PC-9 (cell line): Measurements from ENCODE around the gene CEP55. TPM values are rescaled to one million over a fixed set of nuclear protein-coding genes. Genes with fewer than 3 reads are reported as not detected.

Experiments
- BruUV-seq: library from RNA; stranded (reverse); fragments of 400-500 nt; replicated peaks from 2 replicates; lab custom pipeline; 2021; lab: Mats Ljungman, UMichigan
- CTCF ChIA-PET: fragments of 300-600 bp; sonication (Branson Sonifier 250); formaldehyde crosslinking; loops from one replicate; lab custom pipeline; 2022; ENCODE audit warnings: antibody characterized with exemption; lab: Charles Lee
- POLR2A ChIA-PET: fragments of 300-600 bp; sonication (Branson Sonifier 250); formaldehyde crosslinking; loops from one replicate; lab custom pipeline; 2022; ENCODE audit warnings: antibody characterized with exemption; ENCODE audit not compliant: unreplicated experiment; lab: Charles Lee
- DNase-seq, 2 experiments: peaks; one replicate each; pipeline versions ENCODE4 v3.0.0 to v3.0.0-alpha.2; 2015 to 2022; ENCODE audit warnings: mixed read lengths in 1 of 2
- H2AFZ ChIP-seq: fragments of 200-600 bp; sonication (generic); 2 replicates; pipeline ENCODE4 v1.8.1; 2017; ENCODE audit warnings: antibody characterized with exemption
- H3F3A ChIP-seq: fragments of 200-600 bp; sonication (generic); 2 replicates; pipeline ENCODE4 v1.8.1; 2017; ENCODE audit warnings: antibody characterized with exemption, mild to moderate bottlenecking, low read depth; ENCODE audit not compliant: insufficient read depth
- H3K27ac ChIP-seq: fragments of 200-600 bp; sonication (generic); 2 replicates; pipeline ENCODE4 v1.6.1; 2016; ENCODE audit warnings: mixed run types
- H3K27me3 ChIP-seq: fragments of 200-600 bp; sonication (generic); 2 replicates; pipeline ENCODE4 v1.6.1; 2016; ENCODE audit warnings: low read depth, mixed run types; ENCODE audit not compliant: insufficient read depth
- H3K36me3 ChIP-seq: fragments of 200-600 bp; sonication (generic); 2 replicates; pipeline ENCODE4 v1.6.1; 2016; ENCODE audit warnings: low read depth, mixed run types
- H3K4me1 ChIP-seq: fragments of 200-600 bp; sonication (generic); replicated peaks from 2 replicates; pipeline ENCODE4 v1.6.1; 2016; ENCODE audit warnings: mixed run types; ENCODE audit not compliant: insufficient read depth
- H3K4me2 ChIP-seq: fragments of 200-600 bp; sonication (generic); 2 replicates; pipeline ENCODE4 v1.6.1; 2017; ENCODE audit warnings: mixed run types
- H3K4me3 ChIP-seq: fragments of 200-600 bp; sonication (generic); 2 replicates; pipeline ENCODE4 v1.6.1; 2016; ENCODE audit warnings: mixed run types
- H3K79me2 ChIP-seq: fragments of 200-600 bp; sonication (generic); 2 replicates; pipeline ENCODE4 v1.6.1; 2017; ENCODE audit warnings: low read depth, mixed run types
- H3K9me2 ChIP-seq: fragments of 200-600 bp; sonication (generic); 2 replicates; pipeline ENCODE4 v1.8.1; 2017; ENCODE audit warnings: mild to moderate bottlenecking; ENCODE audit not compliant: insufficient read depth
- H3K9me3 ChIP-seq: fragments of 200-600 bp; sonication (generic); 2 replicates; pipeline ENCODE4 v1.8.1; 2016; ENCODE audit warnings: low read depth; ENCODE audit not compliant: insufficient read depth
- H4K20me1 ChIP-seq: fragments of 200-600 bp; sonication (generic); 2 replicates; pipeline ENCODE4 v1.8.1; 2017; ENCODE audit not compliant: insufficient read depth
- CTCF ChIP-seq: fragments of 200-600 bp; sonication (generic); conservative IDR thresholded peaks from 2 replicates; pipeline ENCODE4 v1.6.1; 2017; ENCODE audit warnings: mixed run types, antibody characterized with exemption, mild to moderate bottlenecking, moderate library complexity
- EZH2 ChIP-seq: fragments of 200-600 bp; sonication (generic); IDR thresholded peaks from 2 replicates; pipeline ENCODE4 v1.8.0; 2017; ENCODE audit warnings: antibody characterized with exemption, low read depth
- intact Hi-C: fragments of 100-400 bp; cut with micrococcal nuclease; formaldehyde crosslinking; loops from one replicate; pipeline ENCODE4 v1.10.0; 2022; ENCODE audit not compliant: unreplicated experiment
- total RNA-seq: library from RNA; stranded (reverse); gene quantifications from 2 replicates; pipeline ENCODE4 v1.2.3, GENCODE V29; 2021

Gene CEP55
- total RNA-seq, 1 experiment from 2014 or later, result 38.9 TPM

- Histone ChIP-seq H3K4me2 (no peak overlapping the region), H3K79me2 (no peaks in the 10 kb centered on the region), H3K4me1 (no peaks in the 10 kb centered on the region), H3K9me3 (no peaks in the 10 kb centered on the region), H3K27me3 (no peaks in the 10 kb centered on the region), H3F3A (no peaks in the 10 kb centered on the region), H3K36me3 (no peaks in the 10 kb centered on the region), H2AFZ (no peak overlapping the region), H3K27ac (no peak overlapping the region), H4K20me1 (no peaks in the 10 kb centered on the region), H3K4me3 (no peak overlapping the region), H3K9me2 (no peaks in the 10 kb centered on the region)
- DNase-seq, result no peak
- intact Hi-C loops, result loop anchor here (10.0 kb wide), 1 partner anchor 440 kb away; the partner anchor contains the start of gene CYP26A1
- no peak for TF ChIP-seq CTCF
- TF ChIP-seq EZH2, result no peak
- no TSS peak for BruUV-seq
- ChIA-PET CTCF (no interaction called here), POLR2A (no interaction called here)
Observed at GRCh38 chr10:93514521-93514920, 18.1 kb downstream of the CEP55 start.

GRCh38 chr10:93515071-93516005, 18.9 kb downstream of the CEP55 start:
- no peaks in the 10 kb centered on the region for H3K9me2 ChIP-seq
- no peaks in the 10 kb centered on the region; the same call in 1 of the 2 replicates for H3K9me3 ChIP-seq
- POLR2A ChIA-PET, result no interaction called here
- H3K4me1 ChIP-seq, result no peaks in the 10 kb centered on the region
- intact Hi-C loops, result loop anchor here (10.0 kb wide), 1 partner anchor 441 kb away; the partner anchor contains the start of gene CYP26A1
- H3K4me3 ChIP-seq, result no peak overlapping the region
- H3K27ac ChIP-seq, result no peak overlapping the region
- no peaks in the 10 kb centered on the region for H3F3A ChIP-seq
- H3K36me3 ChIP-seq, result no peaks in the 10 kb centered on the region
- H3K4me2 ChIP-seq, result no peak overlapping the region
- no peak overlapping the region for H2AFZ ChIP-seq
- CTCF ChIA-PET, result no interaction called here
- no peaks in the 10 kb centered on the region for H4K20me1 ChIP-seq
- no peaks in the 10 kb centered on the region for H3K27me3 ChIP-seq
- no peak for DNase-seq
- TF ChIP-seq EZH2, result no peak
- no peak for TF ChIP-seq CTCF
- H3K79me2 ChIP-seq, result no peaks in the 10 kb centered on the region
- BruUV-seq, result no TSS peak

DNA sequence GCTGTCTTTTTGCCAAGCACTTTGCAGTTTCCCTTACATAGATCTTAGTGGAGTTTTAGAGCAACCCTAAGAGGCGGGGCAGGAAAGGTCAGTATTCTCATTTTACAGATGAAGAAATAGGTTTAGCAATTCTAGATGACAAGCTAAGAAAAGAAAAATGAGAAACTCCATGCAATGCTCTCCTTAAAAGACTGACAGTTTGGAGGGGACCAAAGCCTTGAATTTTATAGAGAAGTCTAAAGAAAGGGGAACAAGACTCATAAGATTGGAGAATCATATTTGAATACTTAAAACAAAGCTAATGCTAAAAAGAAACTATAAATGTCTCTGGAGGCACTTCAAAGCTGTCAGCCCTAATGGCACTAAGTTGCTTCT, 19.6 kb downstream of the CEP55 start:
- TF ChIP-seq CTCF, result no peak
- no peak for TF ChIP-seq EZH2
- H3K27me3 ChIP-seq, result no peaks in the 10 kb centered on the region
- H4K20me1 ChIP-seq, result no peaks in the 10 kb centered on the region
- no peak overlapping the region for H3K4me2 ChIP-seq
- H2AFZ ChIP-seq, result no peak overlapping the region
- DNase-seq, result no peak
- no TSS peak for BruUV-seq
- no peak overlapping the region for H3K27ac ChIP-seq
- H3K4me1 ChIP-seq, result no peaks in the 10 kb centered on the region
- H3K9me3 ChIP-seq, result no peaks in the 10 kb centered on the region; the same call in 1 of the 2 replicates
- H3K36me3 ChIP-seq, result no peaks in the 10 kb centered on the region
- no peak overlapping the region for H3K4me3 ChIP-seq
- no peaks in the 10 kb centered on the region for H3F3A ChIP-seq
- H3K9me2 ChIP-seq, result no peaks in the 10 kb centered on the region
- POLR2A ChIA-PET, result no interaction called here
- intact Hi-C loops, result loop anchor here (10.0 kb wide), 1 partner anchor 441 kb away; the partner anchor contains the start of gene CYP26A1
- CTCF ChIA-PET, result no interaction called here
- no peaks in the 10 kb centered on the region for H3K79me2 ChIP-seq
